Adipocyte (in vitro differentiated cells): ENCODE data around the gene NEK7.

Experiments
- DNase-seq: peaks from one replicate; pipeline ENCODE4 v3.0.0-alpha.2; 2015; ENCODE audit warnings: low read depth
- H3K27me3 ChIP-seq: replicated peaks from 2 replicates; pipeline ENCODE4 v1.7.0; 2013; ENCODE audit warnings: mild to moderate bottlenecking, low read length, moderate library complexity; ENCODE audit not compliant: control insufficient read depth, insufficient read depth
- H3K36me3 ChIP-seq: 2 replicates; pipeline ENCODE4 v1.7.0; 2013; ENCODE audit warnings: low read length, mild to moderate bottlenecking, moderate library complexity; ENCODE audit not compliant: control insufficient read depth, insufficient read depth, severe bottlenecking
- H3K4me1 ChIP-seq: 2 replicates; pipeline ENCODE4 v1.7.0; 2013; ENCODE audit warnings: mild to moderate bottlenecking, low read length, moderate library complexity; ENCODE audit not compliant: control insufficient read depth, insufficient read depth
- H3K4me3 ChIP-seq: 2 replicates; pipeline ENCODE4 v1.7.0; 2013; ENCODE audit warnings: mild to moderate bottlenecking, low read length, moderate library complexity
- H3K9ac ChIP-seq: 2 replicates; pipeline ENCODE4 v1.7.0; 2013; ENCODE audit warnings: mild to moderate bottlenecking, low read length, moderate library complexity
- H3K9me3 ChIP-seq: 2 replicates; pipeline ENCODE4 v1.7.0; 2013; ENCODE audit warnings: mild to moderate bottlenecking, low read length, moderate library complexity; ENCODE audit not compliant: control insufficient read depth

NEK7 gene

GRCh38 chr1:198330982-198331615, 174.3 kb downstream of the NEK7 start:
- H3K4me1 ChIP-seq, result peaks cover 3% of the 10 kb centered on the region
- no peaks in the 10 kb centered on the region for H3K9me3 ChIP-seq
- no peak overlapping the region for H3K9ac ChIP-seq
- no peaks in the 10 kb centered on the region for H3K36me3 ChIP-seq
- no peak overlapping the region for H3K4me3 ChIP-seq
- no peak for DNase-seq
- H3K27me3 ChIP-seq, result no peaks in the 10 kb centered on the region

GRCh38 chr1:198333744-198334143, 176.9 kb downstream of the NEK7 start:
- H3K27me3 ChIP-seq, result no peaks in the 10 kb centered on the region
- peaks cover 3% of the 10 kb centered on the region for H3K4me1 ChIP-seq
- H3K36me3 ChIP-seq, result no peaks in the 10 kb centered on the region
- H3K9ac ChIP-seq, result no peak overlapping the region
- H3K9me3 ChIP-seq, result peaks cover 3% of the 10 kb centered on the region
- H3K4me3 ChIP-seq, result no peak overlapping the region
- peak; percentile 31 for DNase-seq

GRCh38 chr1:198335663-198336062, 178.9 kb downstream of the NEK7 start:
- DNase-seq, result no peak
- peaks cover 3% of the 10 kb centered on the region for H3K4me1 ChIP-seq
- peaks cover 3% of the 10 kb centered on the region for H3K9me3 ChIP-seq
- H3K4me3 ChIP-seq, result no peak overlapping the region
- H3K27me3 ChIP-seq, result no peaks in the 10 kb centered on the region
- no peak overlapping the region for H3K9ac ChIP-seq
- H3K36me3 ChIP-seq, result no peaks in the 10 kb centered on the region

GRCh38 chr1:198337886-198338285, 181.1 kb downstream of the NEK7 start:
- Histone ChIP-seq H3K9ac (no peak overlapping the region), H3K4me3 (no peak overlapping the region), H3K36me3 (no peaks in the 10 kb centered on the region), H3K9me3 (peaks cover 3% of the 10 kb centered on the region), H3K4me1 (no peaks in the 10 kb centered on the region), H3K27me3 (no peaks in the 10 kb centered on the region)
- DNase-seq, result no peak

- Histone ChIP-seq H3K4me1 (no peaks in the 10 kb centered on the region), H3K27me3 (no peaks in the 10 kb centered on the region), H3K36me3 (no peaks in the 10 kb centered on the region), H3K9ac (no peak overlapping the region), H3K9me3 (peaks cover 3% of the 10 kb centered on the region), H3K4me3 (no peak overlapping the region)
- no peak for DNase-seq
These were observed 183.3 kb downstream of the NEK7 start for GRCh38 chr1:198340139-198340538.

GRCh38 chr1:198346178-198346577, 189.4 kb downstream of the NEK7 start:
- H3K9me3 ChIP-seq, result no peaks in the 10 kb centered on the region
- no peaks in the 10 kb centered on the region for H3K4me1 ChIP-seq
- no peaks in the 10 kb centered on the region for H3K27me3 ChIP-seq
- H3K9ac ChIP-seq, result no peak overlapping the region
- DNase-seq, result no peak
- H3K4me3 ChIP-seq, result no peak overlapping the region
- H3K36me3 ChIP-seq, result no peaks in the 10 kb centered on the region

- no peak for DNase-seq
- H3K36me3 ChIP-seq, result no peaks in the 10 kb centered on the region
- no peaks in the 10 kb centered on the region for H3K9me3 ChIP-seq
- no peak overlapping the region for H3K4me3 ChIP-seq
- H3K27me3 ChIP-seq, result no peaks in the 10 kb centered on the region
- no peaks in the 10 kb centered on the region for H3K4me1 ChIP-seq
- no peak overlapping the region for H3K9ac ChIP-seq
These were observed 193.7 kb downstream of the NEK7 start for GRCh38 chr1:198350456-198350855.

- no peaks in the 10 kb centered on the region for H3K27me3 ChIP-seq
- no peak for DNase-seq
- no peak overlapping the region for H3K4me3 ChIP-seq
- H3K4me1 ChIP-seq, result no peaks in the 10 kb centered on the region
- no peaks in the 10 kb centered on the region for H3K36me3 ChIP-seq
- no peaks in the 10 kb centered on the region for H3K9me3 ChIP-seq
- H3K9ac ChIP-seq, result no peak overlapping the region
These were observed 196.3 kb downstream of the NEK7 start for GRCh38 chr1:198352975-198353695.

GRCh38 chr1:198357937-198358336, 201.1 kb downstream of the NEK7 start:
- DNase-seq, result no peak
- Histone ChIP-seq H3K4me3 (no peak overlapping the region), H3K9ac (no peak overlapping the region), H3K27me3 (no peaks in the 10 kb centered on the region), H3K9me3 (no peaks in the 10 kb centered on the region), H3K36me3 (no peaks in the 10 kb centered on the region), H3K4me1 (peaks cover 6% of the 10 kb centered on the region)

- H3K36me3 ChIP-seq, result no peaks in the 10 kb centered on the region
- no peaks in the 10 kb centered on the region for H3K27me3 ChIP-seq
- H3K9me3 ChIP-seq, result no peaks in the 10 kb centered on the region
- DNase-seq, result peak; percentile 32
- no peak overlapping the region for H3K9ac ChIP-seq
- H3K4me1 ChIP-seq, result peaks cover 6% of the 10 kb centered on the region
- no peak overlapping the region for H3K4me3 ChIP-seq
These were observed 202.3 kb downstream of the NEK7 start for GRCh38 chr1:198359024-198359653.

GRCh38 chr1:198360208-198360729, 203.5 kb downstream of the NEK7 start:
- no peak for DNase-seq
- Histone ChIP-seq H3K9me3 (no peaks in the 10 kb centered on the region), H3K36me3 (no peaks in the 10 kb centered on the region), H3K9ac (no peak overlapping the region), H3K27me3 (no peaks in the 10 kb centered on the region), H3K4me1 (peaks cover 6% of the 10 kb centered on the region), H3K4me3 (no peak overlapping the region)
